ENCODE data around the gene PPFIA4.
"Not testable (repeated sequence)": the region's sequence is repeated elsewhere in the genome, so short reads cannot be mapped to it uniquely, and the experiment has no call there.

Gene PPFIA4

GRCh38 chr1:203017692-203018091 is 8.6 kb upstream of the PPFIA4 start:
- DNase-seq: no peak

- DNase-seq: not testable (repeated sequence)
Measured at GRCh38 chr1:203022855-203023254, 3.4 kb upstream of the PPFIA4 start.

GRCh38 chr1:203025686-203026030 is 633 bp upstream of the PPFIA4 start:
- no peak for DNase-seq

GRCh38 chr1:203026666-203027663 is 674 bp downstream of the PPFIA4 start:
- no peak for DNase-seq

- no peak for DNase-seq
Measured at GRCh38 chr1:203028067-203028783, 1.9 kb downstream of the PPFIA4 start.

- DNase-seq: no peak
Measured at GRCh38 chr1:203028784-203029553, 2.7 kb downstream of the PPFIA4 start.

- DNase-seq: no peak
Measured at GRCh38 chr1:203031467-203031866, 5.2 kb downstream of the PPFIA4 start.

GRCh38 chr1:203033287-203033686 is 7.0 kb downstream of the PPFIA4 start:
- DNase-seq: no peak

GRCh38 chr1:203033917-203034316 is 7.6 kb downstream of the PPFIA4 start:
- no peak for DNase-seq

- no peak for DNase-seq
Measured at GRCh38 chr1:203034422-203035110, 8.3 kb downstream of the PPFIA4 start.

- DNase-seq: no peak
Measured at GRCh38 chr1:203035111-203036000, 9.1 kb downstream of the PPFIA4 start.

GRCh38 chr1:203036135-203036534 is 9.8 kb downstream of the PPFIA4 start:
- DNase-seq: no peak

- no peak for DNase-seq
Measured at GRCh38 chr1:203036537-203036936, 10.2 kb downstream of the PPFIA4 start.

- DNase-seq: no peak
Measured at GRCh38 chr1:203037509-203038190, 11.4 kb downstream of the PPFIA4 start.

- no peak for DNase-seq
Measured at GRCh38 chr1:203038217-203038741, 12.0 kb downstream of the PPFIA4 start.

GRCh38 chr1:203038891-203039608 is 12.8 kb downstream of the PPFIA4 start:
- peak; percentile 52 to 53 for DNase-seq

- no peak for DNase-seq
Measured at GRCh38 chr1:203039609-203040512, 13.6 kb downstream of the PPFIA4 start.

GRCh38 chr1:203040513-203041275 is 14.4 kb downstream of the PPFIA4 start:
- DNase-seq: no peak
